HFFc6 (cell line): ENCODE data around the gene PRRT2. TPM values are rescaled to one million over a fixed set of nuclear protein-coding genes. Genes with fewer than 3 reads are reported as not detected.

Experiments used
- DNase-seq: peaks from one replicate; pipeline ENCODE4 v3.0.0-alpha.2; 2018
- H3K27ac Mint-ChIP-seq: 2 replicates; pipeline ENCODE4 v1.8.0; 2020; ENCODE audit warnings: mild to moderate bottlenecking, mixed read lengths
- H3K27me3 Mint-ChIP-seq: 2 replicates; pipeline ENCODE4 v1.8.0; 2021; ENCODE audit warnings: mild to moderate bottlenecking, moderate library complexity, mixed read lengths; ENCODE audit not compliant: insufficient read depth
- H3K36me3 Mint-ChIP-seq: 2 replicates; pipeline ENCODE4 v1.8.0; 2021; ENCODE audit warnings: low read depth, mixed read lengths
- H3K4me1 Mint-ChIP-seq: 2 replicates; pipeline ENCODE4 v1.8.0; 2020; ENCODE audit warnings: low read depth, mixed read lengths
- H3K4me3 Mint-ChIP-seq: 2 replicates; pipeline ENCODE4 v1.8.0; 2020; ENCODE audit warnings: mild to moderate bottlenecking, moderate library complexity, mixed read lengths
- H3K9me3 Mint-ChIP-seq: 2 replicates; pipeline ENCODE4 v1.8.0; 2020; ENCODE audit warnings: mild to moderate bottlenecking, mixed read lengths
- total RNA-seq, 6 experiments: library from RNA; stranded (reverse); fragmentation: NEBNext Ultra II Directional; extraction: Animal tissue kit (Norgen Biotek cat#: 25700); gene quantifications; 2 replicates in 1 of 6; 3 replicates in 5 of 6; pipeline ENCODE4 v1.2.3, GENCODE V29; 2021
- TF ChIP-seq, protein P1 (sequence below): fragments of 200-600 bp; sonication (generic); IDR thresholded peaks from 2 replicates; pipeline ENCODE4 v1.5.0; 2021; ENCODE audit warnings: antibody characterized with exemption, mild to moderate bottlenecking

PRRT2 gene
- total RNA-seq, 6 experiments from 2014 or later = 2.9 to 4.3 (median 3.6) TPM

DNA sequence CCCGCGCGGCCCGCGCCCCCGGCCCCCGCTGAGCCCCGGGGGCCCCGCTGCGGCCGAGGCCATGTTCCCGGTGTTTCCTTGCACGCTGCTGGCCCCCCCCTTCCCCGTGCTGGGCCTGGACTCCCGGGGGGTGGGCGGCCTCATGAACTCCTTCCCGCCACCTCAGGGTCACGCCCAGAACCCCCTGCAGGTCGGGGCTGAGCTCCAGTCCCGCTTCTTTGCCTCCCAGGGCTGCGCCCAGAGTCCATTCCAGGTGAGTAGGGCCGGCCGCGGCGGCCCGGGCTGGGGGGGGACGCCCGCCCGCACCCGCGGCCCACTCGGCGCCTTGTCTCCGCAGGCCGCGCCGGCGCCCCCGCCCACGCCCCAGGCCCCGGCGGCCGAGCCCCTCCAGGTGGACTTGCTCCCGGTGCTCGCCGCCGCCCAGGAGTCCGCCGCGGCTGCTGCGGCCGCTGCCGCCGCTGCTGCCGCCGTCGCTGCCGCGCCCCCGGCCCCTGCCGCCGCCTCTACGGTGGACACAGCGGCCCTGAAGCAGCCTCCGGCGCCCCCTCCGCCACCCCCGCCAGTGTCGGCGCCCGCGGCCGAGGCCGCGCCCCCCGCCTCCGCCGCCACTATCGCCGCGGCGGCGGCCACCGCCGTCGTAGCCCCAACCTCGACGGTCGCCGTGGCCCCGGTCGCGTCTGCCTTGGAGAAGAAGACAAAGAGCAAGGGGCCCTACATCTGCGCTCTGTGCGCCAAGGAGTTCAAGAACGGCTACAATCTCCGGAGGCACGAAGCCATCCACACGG, 5.2 kb upstream of the PRRT2 start:
- no peaks in the 10 kb centered on the region for H3K9me3 Mint-ChIP-seq
- no peak for DNase-seq
- H3K27ac Mint-ChIP-seq = peak overlapping the region; percentile 90
- H3K4me1 Mint-ChIP-seq = peaks cover 62% of the 10 kb centered on the region
- H3K36me3 Mint-ChIP-seq = peaks cover 12% of the 10 kb centered on the region
- TF ChIP-seq, protein P1, sequence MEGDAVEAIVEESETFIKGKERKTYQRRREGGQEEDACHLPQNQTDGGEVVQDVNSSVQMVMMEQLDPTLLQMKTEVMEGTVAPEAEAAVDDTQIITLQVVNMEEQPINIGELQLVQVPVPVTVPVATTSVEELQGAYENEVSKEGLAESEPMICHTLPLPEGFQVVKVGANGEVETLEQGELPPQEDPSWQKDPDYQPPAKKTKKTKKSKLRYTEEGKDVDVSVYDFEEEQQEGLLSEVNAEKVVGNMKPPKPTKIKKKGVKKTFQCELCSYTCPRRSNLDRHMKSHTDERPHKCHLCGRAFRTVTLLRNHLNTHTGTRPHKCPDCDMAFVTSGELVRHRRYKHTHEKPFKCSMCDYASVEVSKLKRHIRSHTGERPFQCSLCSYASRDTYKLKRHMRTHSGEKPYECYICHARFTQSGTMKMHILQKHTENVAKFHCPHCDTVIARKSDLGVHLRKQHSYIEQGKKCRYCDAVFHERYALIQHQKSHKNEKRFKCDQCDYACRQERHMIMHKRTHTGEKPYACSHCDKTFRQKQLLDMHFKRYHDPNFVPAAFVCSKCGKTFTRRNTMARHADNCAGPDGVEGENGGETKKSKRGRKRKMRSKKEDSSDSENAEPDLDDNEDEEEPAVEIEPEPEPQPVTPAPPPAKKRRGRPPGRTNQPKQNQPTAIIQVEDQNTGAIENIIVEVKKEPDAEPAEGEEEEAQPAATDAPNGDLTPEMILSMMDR = no peak
- peaks cover 6% of the 10 kb centered on the region for H3K27me3 Mint-ChIP-seq
- peak overlapping the region; percentile 94 for H3K4me3 Mint-ChIP-seq

DNA sequence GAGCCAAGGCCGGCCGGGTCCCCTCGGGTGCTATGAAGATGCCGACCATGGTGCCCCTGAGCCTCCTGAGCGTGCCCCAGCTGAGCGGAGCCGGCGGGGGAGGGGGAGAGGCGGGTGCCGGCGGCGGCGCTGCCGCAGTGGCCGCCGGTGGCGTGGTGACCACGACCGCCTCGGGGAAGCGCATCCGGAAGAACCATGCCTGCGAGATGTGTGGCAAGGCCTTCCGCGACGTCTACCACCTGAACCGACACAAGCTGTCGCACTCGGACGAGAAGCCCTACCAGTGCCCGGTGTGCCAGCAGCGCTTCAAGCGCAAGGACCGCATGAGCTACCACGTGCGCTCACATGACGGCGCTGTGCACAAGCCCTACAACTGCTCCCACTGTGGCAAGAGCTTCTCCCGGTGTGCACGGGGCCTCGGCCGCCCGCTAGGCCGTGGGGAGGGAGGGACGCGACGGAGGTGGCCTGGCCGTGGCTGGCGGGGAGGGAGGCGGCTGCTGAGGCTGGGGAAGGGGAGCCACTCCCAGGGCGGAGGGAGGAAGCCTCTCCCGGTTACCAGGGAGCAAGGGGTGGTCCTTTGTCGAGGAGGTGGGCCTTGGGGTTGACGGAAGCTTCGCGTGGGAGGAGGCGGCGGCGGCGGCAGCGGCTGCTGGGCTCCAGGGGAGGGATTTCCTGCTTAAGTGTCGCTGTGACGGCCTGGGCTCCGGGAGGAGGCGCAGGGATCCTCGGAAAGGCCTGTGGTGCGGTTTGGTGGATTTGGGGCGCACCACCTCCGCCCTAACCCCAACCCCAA, 4.4 kb upstream of the PRRT2 start:
- Mint-ChIP-seq H3K36me3 (peaks cover 12% of the 10 kb centered on the region), H3K4me1 (peaks cover 67% of the 10 kb centered on the region), H3K4me3 (peak overlapping the region; percentile 94), H3K27ac (peak overlapping the region; percentile 90), H3K9me3 (no peaks in the 10 kb centered on the region), H3K27me3 (peaks cover 6% of the 10 kb centered on the region)
- TF ChIP-seq, protein P1 = peak; percentile 77
- peak; percentile 92 for DNase-seq

GRCh38 chr16:29808219-29808900, 3.6 kb upstream of the PRRT2 start:
- peaks cover 12% of the 10 kb centered on the region for H3K36me3 Mint-ChIP-seq
- H3K27ac Mint-ChIP-seq = peak overlapping the region; percentile 90
- peak overlapping the region; percentile 94 for H3K4me3 Mint-ChIP-seq
- TF ChIP-seq, protein P1 = no peak
- DNase-seq = no peak
- H3K4me1 Mint-ChIP-seq = peaks cover 68% of the 10 kb centered on the region
- H3K27me3 Mint-ChIP-seq = peaks cover 6% of the 10 kb centered on the region
- H3K9me3 Mint-ChIP-seq = no peaks in the 10 kb centered on the region

GRCh38 chr16:29809031-29809747, 2.8 kb upstream of the PRRT2 start:
- Mint-ChIP-seq H3K27ac (peak overlapping the region; percentile 90), H3K9me3 (no peaks in the 10 kb centered on the region), H3K4me3 (peak overlapping the region; percentile 94), H3K36me3 (peaks cover 12% of the 10 kb centered on the region), H3K4me1 (peaks cover 67% of the 10 kb centered on the region), H3K27me3 (peaks cover 6% of the 10 kb centered on the region)
- no peak for DNase-seq
- TF ChIP-seq, protein P1 = no peak
